ENCODE results near the gene MMEL1.
A peak's percentile ranks its signal among the peaks of the same experiment; 100 is the strongest.

MMEL1 gene

GRCh38 chr1:2646837-2647236 is 14.0 kb upstream of the MMEL1 start:
- TF ChIP-seq, protein P1, sequence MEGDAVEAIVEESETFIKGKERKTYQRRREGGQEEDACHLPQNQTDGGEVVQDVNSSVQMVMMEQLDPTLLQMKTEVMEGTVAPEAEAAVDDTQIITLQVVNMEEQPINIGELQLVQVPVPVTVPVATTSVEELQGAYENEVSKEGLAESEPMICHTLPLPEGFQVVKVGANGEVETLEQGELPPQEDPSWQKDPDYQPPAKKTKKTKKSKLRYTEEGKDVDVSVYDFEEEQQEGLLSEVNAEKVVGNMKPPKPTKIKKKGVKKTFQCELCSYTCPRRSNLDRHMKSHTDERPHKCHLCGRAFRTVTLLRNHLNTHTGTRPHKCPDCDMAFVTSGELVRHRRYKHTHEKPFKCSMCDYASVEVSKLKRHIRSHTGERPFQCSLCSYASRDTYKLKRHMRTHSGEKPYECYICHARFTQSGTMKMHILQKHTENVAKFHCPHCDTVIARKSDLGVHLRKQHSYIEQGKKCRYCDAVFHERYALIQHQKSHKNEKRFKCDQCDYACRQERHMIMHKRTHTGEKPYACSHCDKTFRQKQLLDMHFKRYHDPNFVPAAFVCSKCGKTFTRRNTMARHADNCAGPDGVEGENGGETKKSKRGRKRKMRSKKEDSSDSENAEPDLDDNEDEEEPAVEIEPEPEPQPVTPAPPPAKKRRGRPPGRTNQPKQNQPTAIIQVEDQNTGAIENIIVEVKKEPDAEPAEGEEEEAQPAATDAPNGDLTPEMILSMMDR (conservative IDR thresholded peaks at IDR 0.05), result no peak
- TF ChIP-seq ZFX (IDR thresholded peaks at IDR 0.05), result no peak
- H3K27ac ChIP-seq, result no peak overlapping the region

DNA sequence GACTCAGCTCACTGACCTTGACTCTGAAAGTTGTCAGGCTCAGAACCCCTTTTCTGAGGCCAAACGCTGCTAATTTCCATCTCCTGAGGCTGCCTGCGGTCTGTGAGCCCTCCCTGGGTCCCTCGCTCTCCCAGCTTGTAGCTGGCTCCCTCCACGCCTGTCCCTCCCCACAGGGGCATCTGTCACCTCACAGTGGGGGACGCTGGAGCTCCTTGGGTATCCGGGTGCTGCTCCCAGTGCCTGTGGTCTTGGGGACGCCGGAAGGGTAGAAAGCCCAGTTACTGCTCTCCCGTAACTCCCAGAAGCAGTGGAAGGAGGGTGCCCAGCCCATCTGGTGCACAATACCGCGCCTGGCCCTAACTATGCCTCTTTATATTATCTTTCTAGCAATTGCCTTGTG is 13.0 kb upstream of the MMEL1 start:
- no peak overlapping the region for H3K27ac ChIP-seq
- TF ChIP-seq, protein P1 (conservative IDR thresholded peaks at IDR 0.05), result no peak

DNA sequence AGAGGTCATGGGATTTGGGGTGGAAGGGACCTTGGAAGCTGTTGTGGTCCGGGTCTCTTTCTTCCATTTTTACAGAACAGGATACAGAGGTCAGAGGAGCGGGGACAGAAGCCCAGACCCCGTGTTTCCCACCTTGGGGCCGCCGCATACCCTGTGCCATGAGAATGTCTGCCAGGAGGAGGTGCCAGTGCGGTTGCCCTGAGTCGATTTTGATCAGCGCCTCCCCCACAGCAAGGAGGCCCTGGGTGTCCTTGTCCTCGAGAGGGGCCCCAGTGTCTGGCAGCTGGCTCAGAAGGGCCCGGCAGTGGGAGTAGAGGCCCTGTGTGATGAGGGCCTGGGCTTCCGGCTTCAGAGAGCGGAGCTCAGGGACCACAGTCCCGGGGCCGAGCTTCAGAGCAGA is 12.3 kb upstream of the MMEL1 start:
- H3K27ac ChIP-seq, result no peak overlapping the region
- TF ChIP-seq ZFX (IDR thresholded peaks at IDR 0.05), result no peak
- TF ChIP-seq, protein P1 (conservative IDR thresholded peaks at IDR 0.05), result no peak

- TF ChIP-seq, protein P1 (conservative IDR thresholded peaks at IDR 0.05), result no peak
- TF ChIP-seq ZFX (IDR thresholded peaks at IDR 0.05), result no peak
- H3K27ac ChIP-seq, result no peak overlapping the region
These were observed 11.8 kb upstream of the MMEL1 start for GRCh38 chr1:2644591-2645101.

DNA sequence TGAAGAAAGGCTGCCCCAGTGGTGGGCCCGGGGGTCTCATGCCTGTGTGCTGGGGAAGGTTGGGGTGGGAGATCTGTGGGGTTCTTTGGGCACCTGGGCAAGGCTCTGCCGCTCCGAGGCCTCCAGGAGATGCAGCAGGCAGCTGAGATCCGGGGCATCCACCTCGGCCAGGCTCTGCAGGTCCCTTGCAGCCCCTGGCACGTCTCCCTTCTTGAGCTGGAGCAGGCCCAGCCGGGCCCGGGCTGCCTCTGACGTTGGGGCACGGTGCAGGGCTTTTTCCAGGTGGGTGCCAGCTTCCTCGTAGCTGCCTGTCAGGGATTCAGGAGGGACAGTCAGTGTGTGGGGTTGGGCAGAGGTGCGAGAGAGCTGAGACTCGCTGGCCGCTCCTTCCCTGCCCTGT is 11.4 kb upstream of the MMEL1 start:
- H3K27ac ChIP-seq, result no peak overlapping the region
- no peak for TF ChIP-seq ZFX (IDR thresholded peaks at IDR 0.05)
- TF ChIP-seq, protein P1 (conservative IDR thresholded peaks at IDR 0.05), result no peak

DNA sequence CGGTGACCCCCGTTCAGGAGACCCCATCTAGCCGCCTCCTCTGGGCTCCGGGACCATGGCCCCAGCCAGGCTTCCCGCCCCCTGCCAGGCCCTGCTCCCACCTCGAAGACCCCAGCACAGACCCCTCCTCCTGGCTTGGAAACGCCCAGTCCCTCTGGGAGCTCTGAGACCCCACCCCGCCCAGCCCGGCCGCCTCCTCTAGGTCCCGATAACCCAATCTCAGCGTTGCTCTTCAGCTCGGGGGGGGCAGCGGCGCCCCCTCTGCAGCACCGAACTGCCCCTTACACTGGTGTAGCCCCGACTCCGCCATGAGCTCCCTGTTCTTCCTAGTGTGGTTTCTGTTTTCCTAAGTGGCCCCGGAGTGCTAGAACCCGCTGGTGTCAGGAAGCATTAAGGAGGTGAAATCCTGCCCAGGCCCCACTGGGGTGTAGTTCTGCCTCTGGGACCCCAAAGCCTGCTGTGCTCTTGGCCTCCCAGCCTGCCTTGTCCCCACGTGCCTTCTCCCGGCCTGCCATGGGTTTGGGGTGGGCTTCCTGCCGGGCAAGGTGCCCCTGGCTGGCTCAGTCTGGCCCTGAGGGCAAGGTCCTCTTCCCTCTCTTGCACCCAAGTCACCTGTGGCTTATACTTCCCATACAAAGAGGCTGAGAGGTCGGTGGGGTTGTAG is 10.7 kb upstream of the MMEL1 start:
- TF ChIP-seq ZFX (IDR thresholded peaks at IDR 0.05), result no peak
- TF ChIP-seq, protein P1 (conservative IDR thresholded peaks at IDR 0.05), result no peak

DNA sequence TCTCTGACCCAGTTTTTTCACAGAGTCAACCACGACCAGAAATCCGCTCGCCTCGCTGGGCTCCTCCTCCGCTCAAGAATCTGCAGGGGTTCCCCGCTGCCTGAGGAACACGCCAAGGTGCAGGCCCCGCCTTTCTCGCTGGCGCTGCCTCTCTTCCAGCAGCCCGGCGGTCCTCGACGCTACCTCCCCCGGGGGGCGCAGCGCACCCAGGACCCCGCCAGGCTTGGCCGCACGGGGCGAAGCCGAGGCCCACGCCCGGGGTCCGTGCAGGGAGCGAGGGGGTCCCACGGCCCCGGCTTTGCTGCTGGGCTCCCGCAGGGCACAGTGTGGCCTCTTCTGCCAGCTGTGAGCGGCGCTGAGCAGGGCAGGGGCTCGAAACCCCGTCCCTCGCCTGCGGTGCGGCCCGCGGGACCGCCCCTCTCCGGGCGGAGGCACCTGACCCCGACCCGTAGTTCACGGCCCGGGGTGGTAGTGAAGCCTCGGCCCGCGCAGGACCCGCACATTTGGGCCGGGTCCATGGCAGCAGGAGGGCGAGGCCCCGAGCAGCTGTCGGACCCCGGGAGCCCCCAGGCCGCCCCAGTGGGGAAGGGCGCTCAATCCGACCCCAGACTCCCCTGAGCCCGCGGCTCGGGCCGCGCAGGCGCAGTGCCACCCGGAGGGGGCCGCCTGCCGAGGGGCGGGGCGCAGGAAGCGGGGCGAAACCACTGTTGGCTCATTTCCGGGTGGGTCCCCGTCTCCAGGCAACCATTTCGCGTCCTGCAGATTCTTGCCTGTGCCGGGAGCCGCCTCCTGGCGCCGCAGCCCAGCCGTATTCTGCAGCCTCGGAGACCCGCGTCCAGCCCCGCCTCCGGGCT is 10.0 kb upstream of the MMEL1 start:
- peak overlapping the region; percentile 45 for H3K27ac ChIP-seq
- no peak for TF ChIP-seq ZFX (IDR thresholded peaks at IDR 0.05)
- TF ChIP-seq, protein P1 (conservative IDR thresholded peaks at IDR 0.05), result no peak

More for the DNA sequence above, 10.7 kb upstream of the MMEL1 start:
- H3K27ac ChIP-seq, result no peak overlapping the region

All from C4-2B (cell line).